Stimulated activated CD4-positive, alpha-beta T cell treated with anti-CD3 and anti-CD28 coated beads, Interleukin-4, amount 100 ng/mL, for 48 hours (primary cell): ENCODE measurements around the gene ENTR1.

Experiments used
- DNase-seq, 2 donors: peaks; one replicate each; pipeline ENCODE4 v3.0.0-alpha.2; 2020; ENCODE audit warnings: low read depth in 2 of 2

Gene ENTR1

GRCh38 chr9:136362450-136362784 lies 48.0 kb downstream of the ENTR1 start:
- no peak for DNase-seq

- no peak for DNase-seq
These were observed 48.5 kb downstream of the ENTR1 start for GRCh38 chr9:136361754-136362449.

- no peak for DNase-seq
These were observed 49.2 kb downstream of the ENTR1 start for GRCh38 chr9:136361047-136361753.

GRCh38 chr9:136359774-136360718 lies 50.4 kb downstream of the ENTR1 start:
- DNase-seq, result no peak

GRCh38 chr9:136358888-136359287 lies 51.5 kb downstream of the ENTR1 start:
- no peak for DNase-seq

- no peak for DNase-seq
These were observed 52.4 kb downstream of the ENTR1 start for GRCh38 chr9:136358016-136358415.

- no peak for DNase-seq
These were observed 53.1 kb downstream of the ENTR1 start for GRCh38 chr9:136357202-136357725.

- DNase-seq, result no peak
These were observed 54.5 kb downstream of the ENTR1 start for GRCh38 chr9:136355616-136356557.

GRCh38 chr9:136354592-136355085 lies 55.8 kb downstream of the ENTR1 start:
- no peak for DNase-seq

- DNase-seq, result no peak
These were observed 56.5 kb downstream of the ENTR1 start for GRCh38 chr9:136353757-136354488.

GRCh38 chr9:136353088-136353487 lies 57.3 kb downstream of the ENTR1 start:
- no peak for DNase-seq

GRCh38 chr9:136352682-136353081 lies 57.7 kb downstream of the ENTR1 start:
- DNase-seq, result no peak
